ENCODE measurements around the gene EIPR1. TPM values are rescaled to one million over a fixed set of nuclear protein-coding genes. Genes with fewer than 3 reads are reported as not detected.
"Not testable (repeated sequence)": the region's sequence is repeated elsewhere in the genome, so short reads cannot be mapped to it uniquely, and the experiment has no call there.

EIPR1 gene
- total RNA-seq, 2 experiments from 2014 or later, result 39.1 to 42.7 TPM

DNA sequence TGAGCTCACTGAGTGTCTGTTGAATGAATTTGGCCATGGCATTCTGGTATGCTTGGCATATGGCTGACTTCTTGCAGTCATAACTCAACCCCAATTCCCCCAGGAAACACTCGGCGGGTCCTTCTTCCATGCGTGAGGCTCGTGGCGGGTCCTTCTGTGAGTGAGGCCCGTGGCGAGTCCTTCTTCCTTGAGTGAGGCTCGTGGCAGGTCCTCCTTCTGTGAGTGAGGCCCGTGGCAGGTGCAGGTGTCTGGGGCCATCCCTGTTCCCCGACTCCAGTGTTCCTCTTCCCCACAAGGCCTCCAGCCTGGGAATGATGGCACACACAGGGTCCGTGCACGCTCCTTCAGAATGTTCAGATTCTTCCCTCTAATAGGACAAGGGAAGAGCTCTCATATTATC, 169.0 kb downstream of the EIPR1 start:
- ChIA-PET CTCF (no interaction called here), POLR2A (no interaction called here)

DNA sequence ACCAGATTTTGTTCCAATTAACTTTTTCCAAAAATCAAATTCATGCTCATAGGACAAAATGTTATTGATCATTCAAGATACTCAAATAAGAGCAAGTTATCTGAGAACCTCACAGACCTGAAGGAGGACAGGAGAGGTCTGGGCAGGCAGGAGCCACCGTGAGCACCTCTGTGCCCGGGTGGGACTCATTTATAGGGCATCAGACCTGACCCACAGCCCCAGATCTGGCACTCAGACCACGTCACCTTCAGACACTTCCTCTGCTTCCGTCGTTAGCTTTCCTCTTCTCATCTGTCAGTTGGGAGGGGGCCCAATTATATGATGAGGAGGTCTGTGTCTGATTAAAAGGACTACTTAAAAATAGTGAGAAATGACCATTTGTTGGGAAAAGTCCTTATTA, 169.4 kb downstream of the EIPR1 start:
- POLR2A ChIA-PET, result no interaction called here
- CTCF ChIA-PET, result no interaction called here

GRCh38 chr2:3207091-3207491, 170.5 kb downstream of the EIPR1 start:
- POLR2A ChIA-PET, result no interaction called here
- CTCF ChIA-PET, result no interaction called here

GRCh38 chr2:3205845-3206244, 171.8 kb downstream of the EIPR1 start:
- CTCF ChIA-PET, result interaction anchor here (1.0 kb wide), 1 partner anchor 10 kb away, joined by 3 read pairs; no protein-coding TSS in a partner anchor
- POLR2A ChIA-PET, result no interaction called here

- CTCF ChIA-PET, result interaction anchor here (1.0 kb wide), 1 partner anchor 19 kb away, joined by 3 read pairs; no protein-coding TSS in a partner anchor
- POLR2A ChIA-PET, result no interaction called here
Observed at GRCh38 chr2:3204031-3204821, 173.4 kb downstream of the EIPR1 start.

DNA sequence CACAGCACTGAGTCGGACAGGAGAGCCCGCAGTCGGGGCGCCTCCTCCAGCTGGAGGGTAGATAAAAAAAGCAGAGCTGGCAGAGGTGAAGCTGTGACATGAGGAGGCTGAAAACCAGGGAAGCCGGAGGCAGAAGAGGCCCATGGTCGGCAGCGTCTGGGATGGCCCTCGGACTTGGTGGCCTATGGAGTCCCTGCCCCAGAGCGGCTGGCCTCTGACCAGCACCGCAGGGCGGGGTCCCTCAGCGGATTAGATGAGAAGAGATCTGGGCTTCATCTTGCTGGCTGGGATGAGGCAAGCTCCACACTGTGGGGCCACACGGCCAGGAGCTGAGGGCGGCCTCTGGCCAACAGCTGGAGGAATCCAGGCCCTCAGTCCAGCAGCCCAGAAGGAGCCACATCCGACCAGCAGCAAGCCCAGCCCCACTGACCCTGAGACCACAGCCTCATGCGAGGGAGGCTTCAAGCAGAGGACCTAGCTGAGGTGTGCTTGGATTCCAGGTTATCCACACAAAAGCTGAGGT, 174.1 kb downstream of the EIPR1 start:
- ChIA-PET CTCF (interaction anchor here (1.0 kb wide), 1 partner anchor 20 kb away, joined by 3 read pairs; no protein-coding TSS in a partner anchor), POLR2A (no interaction called here)

DNA sequence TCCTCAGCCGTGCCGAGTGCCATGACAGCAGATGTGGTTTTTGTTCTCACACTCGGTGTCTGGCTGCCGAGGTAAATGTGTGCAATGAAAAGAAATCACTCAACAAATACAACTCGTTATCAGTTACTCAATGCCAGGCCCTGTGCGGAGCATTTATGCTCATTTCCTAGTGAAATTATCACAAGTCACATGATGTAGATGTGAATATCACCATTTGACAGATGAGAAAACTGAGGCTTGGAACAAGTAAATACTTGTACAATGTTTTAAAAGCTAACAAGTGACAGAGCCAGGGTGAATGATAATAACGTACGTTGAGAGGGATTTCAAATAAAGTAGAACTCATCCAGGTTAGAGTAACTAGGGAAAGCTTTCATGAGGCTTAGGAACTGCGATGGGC, 174.7 kb downstream of the EIPR1 start:
- ChIA-PET CTCF (interaction anchor here (1.0 to 1.2 kb wide), 2 partner anchors 21 to 349 kb away, joined by 3 read pairs; no protein-coding TSS in a partner anchor), POLR2A (no interaction called here)

- POLR2A ChIA-PET, result no interaction called here
- CTCF ChIA-PET, result no interaction called here
Observed at GRCh38 chr2:3201281-3201680, 176.3 kb downstream of the EIPR1 start.

GRCh38 chr2:3200420-3200939, 177.1 kb downstream of the EIPR1 start:
- CTCF ChIA-PET, result no interaction called here
- POLR2A ChIA-PET, result no interaction called here

DNA sequence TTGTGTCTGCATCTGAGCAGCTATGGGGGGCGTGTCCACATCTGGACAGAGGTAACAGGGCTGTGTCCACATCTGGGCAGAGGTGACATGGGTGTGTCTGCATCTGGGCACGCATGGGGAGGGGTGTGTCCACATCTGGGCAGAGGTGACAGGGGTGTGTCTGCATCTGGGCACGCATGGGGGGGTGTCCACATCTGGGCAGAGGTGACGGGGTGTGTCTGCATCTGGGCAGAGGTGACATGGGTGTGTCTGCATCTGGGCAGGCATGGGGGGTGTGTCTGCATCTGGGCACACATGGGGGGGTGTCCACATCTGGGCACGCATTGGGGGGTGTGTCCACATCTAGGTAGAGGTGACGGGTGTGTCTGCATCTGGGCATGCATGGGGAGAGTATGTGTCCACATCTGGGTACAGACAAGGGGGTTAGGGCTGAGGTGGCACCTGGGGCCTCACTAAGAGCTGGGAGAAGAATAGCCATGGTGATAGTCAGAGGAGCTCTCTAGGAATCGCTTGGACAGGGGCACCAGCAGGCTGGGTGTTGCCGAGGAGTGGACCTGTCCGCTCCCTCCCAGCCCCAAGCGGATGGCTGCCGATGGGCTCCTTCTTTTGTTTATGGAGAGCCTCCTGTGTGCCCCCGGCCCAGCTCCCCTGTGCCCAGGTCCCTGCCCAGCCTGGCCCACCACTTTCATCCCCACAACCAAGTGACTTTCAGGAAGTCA, 177.8 kb downstream of the EIPR1 start:
- ChIA-PET CTCF (no interaction called here), POLR2A (no interaction called here)

- POLR2A ChIA-PET, CTCF ChIA-PET: not testable (repeated sequence)
Observed at GRCh38 chr2:3198671-3199192, 178.9 kb downstream of the EIPR1 start.

- POLR2A ChIA-PET, result no interaction called here
- CTCF ChIA-PET, result no interaction called here
Observed at GRCh38 chr2:3198119-3198518, 179.5 kb downstream of the EIPR1 start.

GRCh38 chr2:3197308-3197707, 180.3 kb downstream of the EIPR1 start:
- ChIA-PET CTCF (interaction anchor here (0.9 kb wide), 1 partner anchor 19 kb away, joined by 3 read pairs; no protein-coding TSS in a partner anchor), POLR2A (no interaction called here)

DNA sequence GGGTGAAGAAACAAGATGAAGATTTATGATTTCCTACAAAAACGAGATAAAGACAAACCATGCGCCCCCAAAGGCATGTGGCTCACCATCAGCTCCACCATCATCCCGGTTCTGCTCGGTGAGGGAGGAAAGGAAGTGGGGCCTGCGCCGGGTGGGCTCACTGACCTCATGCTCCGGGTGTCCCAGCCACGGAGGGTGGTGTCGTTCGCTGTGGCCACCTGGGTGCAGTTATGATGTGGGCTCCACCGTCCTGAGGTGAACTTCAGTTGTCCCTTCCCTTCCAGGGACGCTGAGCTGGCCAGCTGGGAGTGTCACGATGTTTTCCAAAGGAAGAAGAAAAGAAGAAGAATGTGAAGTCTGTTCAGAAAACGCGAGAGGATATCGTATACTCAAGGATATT, 180.9 kb downstream of the EIPR1 start:
- ChIA-PET POLR2A (no interaction called here), CTCF (interaction anchor here (0.8 to 0.9 kb wide), 2 partner anchors 10 to 19 kb away, joined by 3 read pairs; no protein-coding TSS in a partner anchor)

- ChIA-PET POLR2A (no interaction called here), CTCF (interaction anchor here (0.8 kb wide), 1 partner anchor 10 kb away, joined by 3 read pairs; no protein-coding TSS in a partner anchor)
Observed at GRCh38 chr2:3195641-3196476, 181.8 kb downstream of the EIPR1 start.

GRCh38 chr2:3194828-3195227, 182.8 kb downstream of the EIPR1 start:
- POLR2A ChIA-PET, result no interaction called here
- CTCF ChIA-PET, result no interaction called here

GRCh38 chr2:3193443-3194330, 183.9 kb downstream of the EIPR1 start:
- CTCF ChIA-PET, result no interaction called here
- POLR2A ChIA-PET, result no interaction called here

- POLR2A ChIA-PET, result no interaction called here
Observed at GRCh38 chr2:3192920-3193319, 184.7 kb downstream of the EIPR1 start.

More at GRCh38 chr2:3192920-3193319, 184.7 kb downstream of the EIPR1 start:
- CTCF ChIA-PET, result no interaction called here
